Esophagus muscularis mucosa (tissue), 4 donors: ENCODE results near the gene TBC1D22A. TPM values are rescaled to one million over a fixed set of nuclear protein-coding genes. Genes with fewer than 3 reads are reported as not detected.

Source experiments
- DNase-seq: peaks from one replicate; pipeline ENCODE4 v3.0.0-alpha.2; 2017; ENCODE audit errors: extremely low spot score
- H3K27ac ChIP-seq, 4 donors: fragments of 200-600 bp; sonication (generic); replicated peaks in 1 of 4; 1 replicate in 3 of 4; 2 replicates in 1 of 4; pipeline ENCODE4 v1.5.1; 2016 to 2019; ENCODE audit warnings: mild to moderate bottlenecking in 1 of 4
- H3K27me3 ChIP-seq, 4 donors: fragments of 200-600 bp; sonication (generic); one replicate each; pipeline versions ENCODE4 v1.5.1 to v1.6.0; 2016 to 2019
- H3K36me3 ChIP-seq, 4 donors: fragments of 200-600 bp; sonication (generic); one replicate each; pipeline ENCODE4 v1.5.1; 2016 to 2019
- H3K4me1 ChIP-seq, 4 donors: fragments of 200-600 bp; sonication (generic); one replicate each; pipeline ENCODE4 v1.5.1; 2016 to 2019
- H3K4me3 ChIP-seq, 4 donors: fragments of 200-600 bp; sonication (generic); 1 replicate in 2 of 4; 2 replicates in 2 of 4; pipeline ENCODE4 v1.5.1; 2016 to 2019; ENCODE audit warnings: mild to moderate bottlenecking in 4 of 4, moderate library complexity in 1 of 4
- H3K9me3 ChIP-seq, 4 donors: fragments of 200-600 bp; sonication (generic); 1 replicate in 3 of 4; 2 replicates in 1 of 4; pipeline ENCODE4 v1.5.1; 2016 to 2019
- CTCF ChIP-seq, 3 experiments: fragments of 200-600 bp in 2 of 3; fragments of 450-650 bp in 1 of 3; sonication (generic) in 2 of 3; IDR thresholded peaks; one replicate each; pipeline ENCODE4 v1.5.1; 2017 to 2019; ENCODE audit warnings: antibody characterized with exemption in 3 of 3, mild to moderate bottlenecking in 2 of 3, moderate library complexity in 1 of 3
- EP300 ChIP-seq: sonication (generic); formaldehyde crosslinking; IDR thresholded peaks from one replicate; pipeline ENCODE4 v1.6.1; 2017; ENCODE audit warnings: antibody characterized with exemption
- POLR2A ChIP-seq: fragments of 450-650 bp; IDR thresholded peaks from one replicate; pipeline ENCODE4 v1.6.1; 2017; ENCODE audit warnings: antibody characterized with exemption, moderate library complexity, mild to moderate bottlenecking, low read depth
- POLR2AphosphoS5 ChIP-seq, 2 donors: sonication (generic); formaldehyde crosslinking; IDR thresholded peaks; one replicate each; pipeline ENCODE4 v1.6.1; 2017; ENCODE audit warnings: antibody characterized with exemption in 2 of 2
- WGBS: methylation state at CpG from one replicate; pipeline ENCODE4 v1.1.5; 2018; 5-methylcytosine and 5-hydroxymethylcytosine counted together
- intact Hi-C: fragments of 100-400 bp; cut with DNase I; formaldehyde crosslinking; loops from one replicate; pipeline ENCODE4 v1.15.1; 2023
- total RNA-seq, 4 donors: library from RNA; depleted of rRNA; stranded (reverse); fragments of >200 nt; gene quantifications; one replicate each; pipeline versions ENCODE4 v1.1.0 to v1.2.1, GENCODE V29; 2016

TBC1D22A gene
- total RNA-seq, 4 donors from 2014 or later, result 15.2 to 20.7 (median 18.8) TPM

DNA sequence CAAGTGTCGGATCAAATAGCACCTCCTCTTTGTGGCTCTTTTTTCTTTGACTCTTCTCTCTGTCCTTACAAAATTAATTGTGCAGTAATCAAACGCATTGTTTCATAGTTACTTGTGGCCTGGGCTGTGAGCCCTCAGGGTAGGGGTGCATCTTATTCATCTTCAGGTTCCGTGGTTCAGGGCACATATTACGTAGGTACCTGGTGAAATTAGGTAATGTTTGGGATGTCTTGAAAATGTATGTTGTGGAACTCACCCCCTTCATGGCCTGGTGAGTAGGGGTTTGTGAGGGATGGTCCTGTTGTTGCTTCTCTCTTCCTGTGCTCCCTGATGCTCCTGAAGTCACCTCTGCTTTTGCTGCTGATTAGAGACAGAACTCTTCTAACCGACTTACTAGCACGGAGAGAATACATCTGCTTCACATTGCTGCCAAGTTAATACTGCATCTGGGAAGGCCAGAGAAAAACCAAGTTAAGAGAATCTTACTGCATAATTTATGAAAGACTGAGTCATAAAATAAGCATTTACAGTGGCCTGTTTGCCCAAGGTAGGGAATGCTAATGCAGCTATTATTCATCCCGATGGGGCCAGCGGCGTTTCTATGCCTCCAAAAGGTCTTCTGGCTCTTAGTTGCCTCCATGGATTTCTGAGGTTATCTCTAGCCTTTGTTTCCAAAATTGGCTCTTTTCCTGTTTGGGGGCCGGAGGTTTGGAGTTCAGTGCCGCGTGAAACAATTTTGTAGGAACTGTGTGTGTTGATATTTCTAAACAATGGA, 66.9 kb downstream of the TBC1D22A start:
- Histone ChIP-seq H3K4me3 (no peak overlapping the region), H3K27ac (no peak overlapping the region), H3K4me1 (peaks cover 22 to 34% (median 28%) of the 10 kb centered on the region in 4 donors), H3K27me3 (no peaks in the 10 kb centered on the region), H3K36me3 (peaks cover 0 to 8% (median 3%) of the 10 kb centered on the region in 4 donors), H3K9me3 (peaks cover 0 to under 1% (median 0%) of the 10 kb centered on the region in 4 donors)
- peak; percentile 17 for DNase-seq
- WGBS, result 47% methylated on average over 12 of the region's 12 CpGs
- TF ChIP-seq CTCF (IDR thresholded peaks at IDR 0.05), result no peak
- no peak for TF ChIP-seq POLR2A
- no peak for TF ChIP-seq POLR2AphosphoS5 (IDR thresholded peaks at IDR 0.05)
- no peak for TF ChIP-seq EP300
- intact Hi-C loops, result no loop called here

DNA sequence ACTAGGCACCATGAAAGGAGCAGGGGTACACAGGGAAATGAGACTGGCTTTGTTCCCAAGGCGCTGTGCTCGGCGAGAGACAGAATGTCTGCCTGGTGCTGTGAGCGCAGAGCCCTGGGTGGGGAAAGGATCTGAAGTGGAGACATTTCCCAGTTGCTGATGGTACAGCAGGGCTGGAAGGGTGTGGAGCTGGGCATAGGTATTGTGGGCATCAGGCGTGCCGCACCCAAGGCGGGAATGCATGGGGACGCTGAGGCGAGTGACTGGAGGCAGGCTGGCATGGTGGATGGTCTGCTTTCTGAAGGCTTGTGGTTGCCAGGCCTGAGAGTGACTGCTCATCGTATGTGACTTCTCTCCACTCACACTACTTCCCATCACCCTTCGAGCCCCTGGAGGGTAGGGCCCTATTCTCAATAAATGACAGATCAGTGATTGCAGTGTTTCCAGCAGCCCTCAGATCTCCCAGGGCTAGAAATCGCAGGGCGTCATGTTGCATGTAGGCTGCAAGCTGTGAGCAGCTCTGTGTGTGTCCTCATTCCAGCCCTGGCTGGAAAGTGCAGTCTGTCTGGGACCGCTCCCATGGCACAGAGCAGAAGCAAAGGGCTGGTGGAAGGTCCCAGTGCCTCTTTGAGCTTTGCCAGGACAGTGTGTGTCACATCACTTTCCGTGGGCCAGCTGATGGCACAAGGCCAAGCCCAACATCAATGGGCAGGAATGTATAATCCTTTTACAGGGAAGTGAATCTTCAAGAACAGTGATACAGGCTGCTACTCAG, 67.7 kb downstream of the TBC1D22A start:
- Histone ChIP-seq H3K27me3 (no peaks in the 10 kb centered on the region), H3K36me3 (peaks cover 0 to 8% (median 3%) of the 10 kb centered on the region in 4 donors), H3K4me3 (no peak overlapping the region), H3K27ac (peak overlapping the region in 1 of 4 donors; percentile 47), H3K4me1 (peaks cover 22 to 34% (median 28%) of the 10 kb centered on the region in 4 donors), H3K9me3 (peaks cover 0 to 7% (median 0%) of the 10 kb centered on the region in 4 donors)
- intact Hi-C loops, result no loop called here
- peak; percentile 91 for DNase-seq
- WGBS, result 69% methylated on average over 12 of the region's 15 CpGs
- TF ChIP-seq POLR2AphosphoS5 (IDR thresholded peaks at IDR 0.05), result no peak
- no peak for TF ChIP-seq CTCF (IDR thresholded peaks at IDR 0.05)
- no peak for TF ChIP-seq EP300
- TF ChIP-seq POLR2A, result no peak

DNA sequence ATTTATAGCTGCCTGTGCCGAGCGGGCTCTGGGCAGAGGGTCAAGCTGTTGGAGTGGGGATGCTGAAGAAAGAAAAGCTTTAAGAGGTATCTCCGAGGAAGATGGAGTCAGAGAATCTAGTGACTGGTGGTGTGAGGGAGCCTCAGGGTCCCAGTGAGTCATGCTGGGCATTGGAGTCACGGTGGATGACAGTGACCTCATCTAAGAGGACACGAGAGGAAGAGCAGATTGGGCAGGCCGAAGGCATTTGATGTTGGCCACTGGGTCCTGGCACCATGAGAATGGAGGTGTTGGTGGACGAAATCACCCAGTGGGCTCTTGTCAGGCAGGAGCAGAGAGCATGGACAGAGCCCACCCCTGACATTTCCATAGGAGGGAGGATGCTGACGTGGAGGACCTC, 68.4 kb downstream of the TBC1D22A start:
- peaks cover 22 to 34% (median 28%) of the 10 kb centered on the region in 4 donors for H3K4me1 ChIP-seq
- H3K27me3 ChIP-seq, result no peaks in the 10 kb centered on the region
- 86% methylated on average over 8 of the region's 8 CpGs for WGBS
- no peak overlapping the region for H3K4me3 ChIP-seq
- TF ChIP-seq POLR2A (no peak), CTCF (IDR thresholded peaks at IDR 0.05) (no peak), POLR2AphosphoS5 (IDR thresholded peaks at IDR 0.05) (no peak), EP300 (no peak)
- no peak overlapping the region for H3K27ac ChIP-seq
- peaks cover 0 to 8% (median 3%) of the 10 kb centered on the region in 4 donors for H3K36me3 ChIP-seq
- intact Hi-C loops, result no loop called here
- peaks cover 0 to 7% (median 1%) of the 10 kb centered on the region in 4 donors for H3K9me3 ChIP-seq
- DNase-seq, result peak; percentile 53

GRCh38 chr22:46833228-46833627, 70.8 kb downstream of the TBC1D22A start:
- DNase-seq, result no peak
- intact Hi-C loops, result no loop called here
- TF ChIP-seq POLR2A (no peak), CTCF (IDR thresholded peaks at IDR 0.05) (no peak), EP300 (no peak), POLR2AphosphoS5 (IDR thresholded peaks at IDR 0.05) (no peak)

More at GRCh38 chr22:46833228-46833627, 70.8 kb downstream of the TBC1D22A start:
- WGBS, result 98% methylated on average over 4 of the region's 6 CpGs
- Histone ChIP-seq H3K27me3 (no peaks in the 10 kb centered on the region), H3K27ac (no peak overlapping the region), H3K36me3 (no peaks in the 10 kb centered on the region), H3K9me3 (peaks cover 0 to 7% (median 2%) of the 10 kb centered on the region in 4 donors), H3K4me3 (no peak overlapping the region), H3K4me1 (peaks cover 22 to 30% (median 27%) of the 10 kb centered on the region in 4 donors)
